GM10266 (cell line): ENCODE results near the gene PEX5.
"Not testable (repeated sequence)": the region's sequence is repeated elsewhere in the genome, so short reads cannot be mapped to it uniquely, and the experiment has no call there.

Source experiments
- DNase-seq: peaks from one replicate; pipeline ENCODE4 v3.0.0; 2012; ENCODE audit errors: extremely low spot score
- TF ChIP-seq, protein P1 (sequence below): IDR thresholded peaks from 2 replicates; pipeline ENCODE4 v1.5.1; 2012; ENCODE audit warnings: mild to moderate bottlenecking, low read depth; ENCODE audit not compliant: control insufficient read depth, insufficient read depth; ENCODE audit errors: missing control alignments

Gene PEX5

DNA sequence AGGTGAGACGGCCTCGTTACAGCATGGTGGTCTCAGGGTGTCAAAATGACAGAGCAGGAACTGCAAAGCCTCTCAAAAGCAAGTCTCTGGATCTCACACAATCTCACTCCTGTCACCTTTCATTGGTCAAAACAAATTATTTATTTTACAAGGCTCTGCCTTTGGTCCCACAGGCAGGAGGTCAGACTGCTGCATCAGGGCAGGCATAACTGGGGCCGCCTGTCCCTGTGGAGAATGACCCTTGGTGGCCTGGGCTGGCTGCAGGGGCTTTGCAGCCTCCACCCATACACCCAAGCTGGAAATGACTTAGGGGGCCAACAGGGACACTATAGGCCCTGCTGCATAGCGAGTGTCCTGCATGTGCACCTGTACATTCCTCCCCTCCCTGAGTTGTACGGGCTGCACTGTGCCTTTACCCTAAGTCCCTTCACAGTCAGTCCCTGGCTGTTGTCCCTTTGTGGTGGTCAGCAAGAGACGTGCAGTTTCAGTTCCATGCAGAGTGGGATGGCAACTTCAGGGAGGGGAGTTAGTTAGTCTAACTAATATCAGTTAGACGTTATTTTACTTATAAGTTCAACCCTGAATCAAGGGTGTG is 28.1 kb downstream of the PEX5 start:
- no peak for DNase-seq
- TF ChIP-seq, protein P1, sequence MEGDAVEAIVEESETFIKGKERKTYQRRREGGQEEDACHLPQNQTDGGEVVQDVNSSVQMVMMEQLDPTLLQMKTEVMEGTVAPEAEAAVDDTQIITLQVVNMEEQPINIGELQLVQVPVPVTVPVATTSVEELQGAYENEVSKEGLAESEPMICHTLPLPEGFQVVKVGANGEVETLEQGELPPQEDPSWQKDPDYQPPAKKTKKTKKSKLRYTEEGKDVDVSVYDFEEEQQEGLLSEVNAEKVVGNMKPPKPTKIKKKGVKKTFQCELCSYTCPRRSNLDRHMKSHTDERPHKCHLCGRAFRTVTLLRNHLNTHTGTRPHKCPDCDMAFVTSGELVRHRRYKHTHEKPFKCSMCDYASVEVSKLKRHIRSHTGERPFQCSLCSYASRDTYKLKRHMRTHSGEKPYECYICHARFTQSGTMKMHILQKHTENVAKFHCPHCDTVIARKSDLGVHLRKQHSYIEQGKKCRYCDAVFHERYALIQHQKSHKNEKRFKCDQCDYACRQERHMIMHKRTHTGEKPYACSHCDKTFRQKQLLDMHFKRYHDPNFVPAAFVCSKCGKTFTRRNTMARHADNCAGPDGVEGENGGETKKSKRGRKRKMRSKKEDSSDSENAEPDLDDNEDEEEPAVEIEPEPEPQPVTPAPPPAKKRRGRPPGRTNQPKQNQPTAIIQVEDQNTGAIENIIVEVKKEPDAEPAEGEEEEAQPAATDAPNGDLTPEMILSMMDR = no peak

DNA sequence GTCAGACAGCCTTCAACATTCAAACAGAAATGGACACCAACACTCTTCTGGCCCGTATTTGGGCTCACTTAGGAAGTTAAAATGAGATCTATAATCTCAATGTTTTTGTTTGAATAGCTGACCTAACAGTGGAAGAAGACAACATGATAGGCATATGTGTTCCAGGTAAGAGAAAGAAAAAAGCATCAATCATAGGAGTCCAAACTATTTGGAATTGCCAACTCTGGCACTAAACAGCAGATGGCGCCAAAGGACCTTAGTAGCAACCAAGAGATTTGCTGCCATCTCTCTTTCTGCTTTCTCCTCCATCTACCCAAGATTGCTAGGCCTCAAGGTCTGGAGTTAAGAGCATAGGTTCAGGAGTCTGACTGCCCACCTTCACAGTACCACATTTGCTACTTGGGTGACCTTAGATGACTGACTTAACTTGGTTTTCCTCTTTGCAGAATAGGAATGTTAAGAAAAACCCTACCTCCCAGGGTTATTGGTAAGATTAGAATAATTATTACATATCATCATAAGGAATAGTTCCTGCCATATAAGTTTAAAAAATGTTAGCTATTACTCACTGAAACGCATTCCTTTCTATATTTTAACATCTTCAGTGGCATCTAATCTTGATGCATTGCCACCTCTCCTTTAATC is 30.2 kb downstream of the PEX5 start:
- DNase-seq = peak; percentile 55
- TF ChIP-seq, protein P1 = peak; percentile 76

DNA sequence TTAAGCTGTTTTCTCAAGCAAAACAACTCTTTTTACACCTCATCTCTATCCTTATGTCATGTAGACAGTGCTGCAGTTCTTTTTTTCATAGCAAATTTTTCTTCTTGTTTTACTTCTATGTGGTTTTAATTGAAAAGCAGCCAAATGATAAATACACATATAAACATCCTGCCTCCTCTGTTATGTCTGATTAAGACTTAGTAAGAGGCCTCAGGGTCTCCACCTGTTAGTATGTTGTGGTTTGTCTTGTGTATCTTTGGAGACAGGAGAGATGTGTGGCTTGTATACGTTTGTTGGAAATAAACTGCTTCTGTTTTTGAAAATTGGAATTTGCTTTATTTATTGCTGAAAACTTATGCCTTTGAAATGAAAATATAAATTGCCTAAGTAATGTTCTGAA is 32.0 kb downstream of the PEX5 start:
- TF ChIP-seq, protein P1 = no peak
- no peak for DNase-seq

DNA sequence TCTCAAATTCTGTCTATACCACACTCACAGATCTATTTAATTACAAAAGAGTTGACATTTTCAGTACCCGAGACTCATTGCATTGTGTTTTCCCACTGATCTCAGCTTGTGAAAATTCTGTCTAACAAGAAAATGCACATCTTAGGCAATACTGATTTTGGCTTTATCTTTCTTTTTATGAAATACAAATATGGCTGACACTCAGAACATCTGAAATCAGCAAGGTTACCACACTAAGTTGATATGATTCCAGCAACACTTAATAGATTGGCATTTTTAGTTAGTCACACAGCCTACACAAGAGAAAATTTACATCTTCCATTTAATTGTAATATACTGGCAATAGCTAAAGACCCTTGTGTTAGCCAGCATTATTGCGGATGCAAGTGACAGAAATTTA is 40.3 kb downstream of the PEX5 start:
- DNase-seq = no peak
- TF ChIP-seq, protein P1 = no peak

DNA sequence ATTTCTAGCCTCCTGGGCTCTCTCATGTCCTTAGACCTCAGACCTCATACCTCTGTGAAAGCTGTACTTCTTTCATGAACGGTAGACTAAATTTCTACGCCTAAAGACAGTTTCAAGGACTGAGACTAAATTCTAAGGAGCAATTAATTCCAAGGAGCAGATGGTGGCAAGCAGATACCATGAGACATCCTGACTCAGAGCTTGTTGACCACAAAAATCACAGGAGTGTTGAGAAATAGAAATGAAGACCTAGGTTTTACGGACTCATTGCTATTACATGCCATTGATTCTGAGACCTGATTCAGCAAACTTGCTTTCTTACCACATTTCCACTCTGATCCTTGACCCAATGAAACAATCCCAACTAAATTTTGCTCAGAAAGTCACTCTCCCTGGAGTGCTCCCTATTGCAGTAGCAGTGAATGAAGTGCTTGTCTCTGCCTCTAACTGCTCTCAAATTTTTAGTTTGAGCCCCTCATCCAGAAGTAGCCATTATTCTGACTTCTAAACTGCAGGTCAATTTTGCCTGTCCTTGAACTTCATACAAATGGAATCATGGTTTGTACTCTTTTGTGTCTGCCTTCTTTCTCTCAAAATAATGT is 52.0 kb downstream of the PEX5 start:
- DNase-seq = no peak
- TF ChIP-seq, protein P1 = no peak

DNA sequence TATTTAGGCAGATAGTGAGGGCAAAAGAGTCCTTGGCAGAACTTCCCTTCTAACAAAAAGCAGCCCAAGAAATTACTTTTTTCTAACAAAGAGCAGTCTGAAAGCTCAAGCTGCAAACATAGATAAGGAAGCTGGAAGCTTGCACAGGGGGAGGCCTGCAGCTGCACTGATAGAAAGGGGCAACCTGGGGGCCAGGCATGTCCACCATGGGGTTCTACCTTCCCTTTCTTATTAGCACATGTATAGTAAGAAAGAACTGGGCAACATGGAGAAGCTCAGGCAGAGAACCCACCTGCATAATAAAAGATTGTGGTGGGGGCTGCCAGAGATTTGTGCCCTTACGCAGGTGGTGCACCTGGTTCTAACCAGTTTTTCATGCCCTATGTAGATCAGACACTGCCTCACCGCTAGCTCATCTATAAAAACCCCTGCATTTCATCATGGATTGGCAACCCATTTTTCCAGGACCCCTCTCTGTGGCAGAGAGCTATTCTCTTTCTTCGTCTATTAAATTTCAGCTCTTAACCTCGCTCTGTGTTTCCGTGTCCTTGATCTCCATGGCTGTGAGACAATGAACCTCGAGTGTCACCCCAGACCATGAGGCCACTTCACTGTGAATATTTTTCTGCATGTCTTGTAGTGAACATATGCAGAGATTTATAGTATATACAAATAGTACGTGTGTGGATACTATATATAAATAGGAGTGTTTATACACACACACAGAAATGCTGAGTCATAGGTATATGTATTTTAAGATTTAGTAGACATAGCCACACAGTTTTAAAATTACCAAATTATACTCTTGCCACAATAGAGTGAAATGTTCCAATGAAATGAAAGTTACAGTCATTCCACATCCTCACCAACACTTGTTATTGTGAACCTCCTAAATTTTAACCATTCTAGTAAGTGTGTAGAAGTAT is 53.0 kb downstream of the PEX5 start:
- TF ChIP-seq, protein P1 = no peak

DNA sequence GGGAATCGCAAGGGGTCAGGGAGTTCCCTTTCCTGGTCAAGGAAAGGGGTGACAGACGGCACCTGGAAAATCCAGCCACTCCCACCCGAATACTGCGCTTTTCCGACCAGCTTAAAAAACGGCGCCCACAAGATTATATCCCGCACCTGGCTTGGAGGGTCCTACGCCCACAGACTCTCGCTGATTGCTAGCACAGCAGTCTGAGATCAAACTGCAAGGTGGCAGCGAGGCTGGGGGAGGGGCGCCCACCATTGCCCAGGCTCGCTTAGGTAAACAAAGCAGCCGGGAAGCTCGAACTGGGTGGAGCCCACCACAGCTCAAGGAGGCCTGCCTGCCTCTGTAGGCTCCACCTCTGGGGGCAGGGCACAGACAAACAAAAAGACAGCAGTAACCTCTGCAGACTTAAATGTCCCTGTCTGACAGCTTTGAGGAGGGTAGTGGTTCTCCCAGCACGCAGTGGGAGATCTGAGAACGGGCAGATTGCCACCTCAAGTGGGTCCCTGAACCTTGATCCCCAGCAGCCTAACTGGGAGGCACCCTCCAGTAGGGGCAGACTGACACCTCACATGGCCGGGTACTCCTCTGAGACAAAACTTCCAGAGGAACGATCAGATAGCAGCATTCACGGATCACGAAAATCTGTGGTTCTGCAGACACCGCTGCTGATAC is 62.0 kb downstream of the PEX5 start:
- not testable (repeated sequence) for DNase-seq

More for the DNA sequence above, 53.0 kb downstream of the PEX5 start:
- no peak for DNase-seq
